Esophagus (tissue), 2 donors: ENCODE results near the gene CD4. TPM values are rescaled to one million over a fixed set of nuclear protein-coding genes. Genes with fewer than 3 reads are reported as not detected.

Source experiments
- H3K27ac ChIP-seq, 2 donors: one replicate each; pipeline ENCODE4 v1.5.1; 2013; ENCODE audit warnings: low read depth in 2 of 2, mild to moderate bottlenecking in 2 of 2, inconsistent platforms in 1 of 2, low read length in 1 of 2, moderate library complexity in 1 of 2
- H3K27me3 ChIP-seq, 2 donors: one replicate each; pipeline ENCODE4 v1.6.1; 2013; ENCODE audit warnings: low read length in 2 of 2, control low read depth in 1 of 2, mild to moderate bottlenecking in 1 of 2; ENCODE audit not compliant: insufficient read depth in 2 of 2, control insufficient read depth in 1 of 2
- H3K36me3 ChIP-seq, 2 donors: one replicate each; pipeline ENCODE4 v1.6.1; 2013; ENCODE audit warnings: low read length in 1 of 2; ENCODE audit not compliant: control insufficient read depth in 2 of 2, insufficient read depth in 2 of 2
- H3K4me1 ChIP-seq, 2 donors: one replicate each; pipeline ENCODE4 v1.6.1; 2013; ENCODE audit warnings: low read length in 1 of 2; ENCODE audit not compliant: control insufficient read depth in 2 of 2, insufficient read depth in 2 of 2
- H3K4me3 ChIP-seq, 2 donors: one replicate each; pipeline ENCODE4 v1.5.1; 2013; ENCODE audit warnings: low read length in 2 of 2, mild to moderate bottlenecking in 2 of 2, low read depth in 1 of 2, moderate library complexity in 1 of 2
- H3K9me3 ChIP-seq, 2 donors: one replicate each; pipeline ENCODE4 v1.6.1; 2013; ENCODE audit warnings: mild to moderate bottlenecking in 2 of 2, low read depth in 1 of 2, low read length in 1 of 2, moderate library complexity in 1 of 2; ENCODE audit not compliant: control insufficient read depth in 2 of 2, insufficient read depth in 1 of 2
- WGBS, 2 donors: extraction: QIAGEN DNeasy Blood & Tissue Kit; methylation state at CpG; one replicate each; pipeline ENCODE4 v1.1.7; 2013; 5-methylcytosine and 5-hydroxymethylcytosine counted together
- polyA plus RNA-seq, 2 donors: library from polyadenylated mRNA; stranded (reverse); fragments of 200-250 nt; gene quantifications; one replicate each; pipeline ENCODE4 v1.2.3, GENCODE V29; 2013
- donor health status: healthy with polysubstance abuse.
- donor health status: Bipolar disorder and iron deficiency.

Gene CD4
- polyA plus RNA-seq, 2 donors: 1.4 to 2.3 TPM

- WGBS, 2 donors: 77 to 78% methylated on average over 10 of the region's 10 CpGs
- Histone ChIP-seq H3K9me3 (no peaks in the 10 kb centered on the region), H3K27me3 (no peaks in the 10 kb centered on the region), H3K4me1 (no peaks in the 10 kb centered on the region), H3K36me3 (peaks cover 0 to 2% of the 10 kb centered on the region in 2 donors), H3K27ac (no peak overlapping the region), H3K4me3 (no peak overlapping the region)
Measured at GRCh38 chr12:6839482-6840201, 50.3 kb downstream of the CD4 start.

GRCh38 chr12:6840330-6840729 lies 51.0 kb downstream of the CD4 start:
- Histone ChIP-seq H3K27me3 (no peaks in the 10 kb centered on the region), H3K9me3 (no peaks in the 10 kb centered on the region), H3K4me3 (no peak overlapping the region), H3K4me1 (no peaks in the 10 kb centered on the region), H3K36me3 (peaks cover 0 to 2% of the 10 kb centered on the region in 2 donors), H3K27ac (no peak overlapping the region)
- 54 to 71% methylated on average over 1 of the region's 1 CpG for whole genome bisulfite sequencing, 2 donors

DNA sequence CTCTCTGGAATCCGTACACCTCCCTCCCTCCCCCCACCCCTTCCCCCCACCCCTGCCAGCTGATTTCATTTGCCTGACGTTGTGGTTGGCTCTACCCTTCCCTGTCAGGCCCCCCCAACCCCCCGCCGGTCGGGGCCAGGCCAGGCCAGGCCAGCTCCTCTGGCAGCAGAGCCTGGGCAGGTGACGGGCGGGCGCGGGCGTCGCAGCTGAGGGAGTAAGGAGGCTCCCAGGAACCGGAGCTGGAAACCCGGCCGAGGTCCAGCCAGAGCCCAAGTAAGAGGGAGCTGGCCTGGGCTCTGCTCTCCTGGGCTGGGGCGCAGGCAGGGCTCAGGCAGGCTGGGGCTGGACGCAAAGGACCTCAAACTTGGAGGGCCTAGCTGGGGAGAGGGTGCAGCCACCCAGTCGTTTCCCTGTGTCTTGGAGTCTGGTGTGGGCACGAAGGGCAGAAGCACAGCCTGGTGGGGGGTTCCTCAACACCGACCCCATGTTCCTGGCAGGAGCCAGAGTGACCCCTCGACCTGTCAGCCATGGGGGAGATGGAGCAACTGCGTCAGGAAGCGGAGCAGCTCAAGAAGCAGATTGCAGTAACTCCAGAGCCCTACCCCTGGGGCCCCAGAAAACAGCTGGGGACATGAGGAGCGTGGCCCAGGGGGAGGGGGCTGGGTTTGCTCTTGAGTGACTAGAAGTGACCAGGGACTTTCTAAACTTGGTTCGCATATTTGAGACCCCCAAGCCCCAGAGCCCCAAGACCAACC lies 51.6 kb downstream of the CD4 start, which contains the start of gene GNB3:
TSS of gene GNB3 (plus strand) at position 165 of the 755 bp plus-strand sequence. CDS start at position 528, 363 bp downstream.
- H3K4me3 ChIP-seq: no peak within 1 kb of the TSS
- no peaks in the 10 kb centered on the region for H3K9me3 ChIP-seq
- no peaks in the 10 kb centered on the region for H3K4me1 ChIP-seq
- H3K27ac ChIP-seq: no peak within 1 kb of the TSS
- peaks cover 0 to 5% of the 10 kb centered on the region in 2 donors for H3K36me3 ChIP-seq
- H3K27me3 ChIP-seq: no peaks in the 10 kb centered on the region
- WGBS, 2 donors: 64 to 70% methylated on average over 24 of the region's 24 CpGs

DNA sequence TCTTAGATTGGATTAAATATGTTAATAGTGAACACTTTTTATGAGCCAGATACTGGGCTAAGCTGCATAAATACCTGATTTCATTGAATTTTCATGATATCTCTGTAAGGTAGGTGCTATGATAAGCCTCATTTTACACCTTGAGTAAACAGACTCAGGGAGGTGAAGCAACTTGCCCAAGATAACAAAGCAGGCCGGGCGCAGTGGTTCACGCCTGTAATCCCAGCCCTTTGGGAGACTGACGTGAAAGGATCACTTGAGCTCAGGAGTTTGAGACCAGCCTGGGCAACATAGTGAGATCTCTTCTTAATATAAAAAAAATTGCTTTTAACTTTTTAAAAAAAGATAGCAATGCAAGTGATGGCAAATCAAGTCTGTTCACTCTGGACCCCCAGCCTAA lies 52.7 kb downstream of the CD4 start:
- Histone ChIP-seq H3K27ac (no peak overlapping the region), H3K27me3 (no peaks in the 10 kb centered on the region), H3K4me1 (no peaks in the 10 kb centered on the region), H3K9me3 (no peaks in the 10 kb centered on the region), H3K36me3 (peaks cover 0 to 5% of the 10 kb centered on the region in 2 donors), H3K4me3 (no peak overlapping the region)
- 60 to 65% methylated on average over 4 of the region's 4 CpGs for WGBS, 2 donors

GRCh38 chr12:6843118-6843902 lies 54.0 kb downstream of the CD4 start:
- WGBS, 2 donors: 79 to 81% methylated on average over 16 of the region's 16 CpGs
- Histone ChIP-seq H3K27ac (no peak overlapping the region), H3K27me3 (no peaks in the 10 kb centered on the region), H3K9me3 (no peaks in the 10 kb centered on the region), H3K4me1 (no peaks in the 10 kb centered on the region), H3K36me3 (peaks cover 0 to 5% of the 10 kb centered on the region in 2 donors), H3K4me3 (no peak overlapping the region)

DNA sequence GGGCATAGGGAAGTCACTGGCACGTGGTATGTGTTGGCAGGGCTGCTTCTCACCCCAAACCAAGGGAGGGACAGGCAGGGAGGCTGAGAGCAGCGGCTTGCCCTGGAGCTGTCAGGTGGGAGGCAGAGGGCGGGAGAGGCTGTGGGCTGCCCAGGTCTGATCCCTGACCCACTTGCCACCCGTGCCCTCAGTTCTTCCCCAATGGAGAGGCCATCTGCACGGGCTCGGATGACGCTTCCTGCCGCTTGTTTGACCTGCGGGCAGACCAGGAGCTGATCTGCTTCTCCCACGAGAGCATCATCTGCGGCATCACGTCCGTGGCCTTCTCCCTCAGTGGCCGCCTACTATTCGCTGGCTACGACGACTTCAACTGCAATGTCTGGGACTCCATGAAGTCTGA lies 56.1 kb downstream of the CD4 start:
- WGBS, 2 donors: 92 to 94% methylated on average over 17 of the region's 17 CpGs
- Histone ChIP-seq H3K27ac (no peak overlapping the region), H3K36me3 (peaks cover 0 to 3% of the 10 kb centered on the region in 2 donors), H3K27me3 (no peaks in the 10 kb centered on the region), H3K4me1 (no peaks in the 10 kb centered on the region), H3K9me3 (no peaks in the 10 kb centered on the region), H3K4me3 (no peak overlapping the region)

DNA sequence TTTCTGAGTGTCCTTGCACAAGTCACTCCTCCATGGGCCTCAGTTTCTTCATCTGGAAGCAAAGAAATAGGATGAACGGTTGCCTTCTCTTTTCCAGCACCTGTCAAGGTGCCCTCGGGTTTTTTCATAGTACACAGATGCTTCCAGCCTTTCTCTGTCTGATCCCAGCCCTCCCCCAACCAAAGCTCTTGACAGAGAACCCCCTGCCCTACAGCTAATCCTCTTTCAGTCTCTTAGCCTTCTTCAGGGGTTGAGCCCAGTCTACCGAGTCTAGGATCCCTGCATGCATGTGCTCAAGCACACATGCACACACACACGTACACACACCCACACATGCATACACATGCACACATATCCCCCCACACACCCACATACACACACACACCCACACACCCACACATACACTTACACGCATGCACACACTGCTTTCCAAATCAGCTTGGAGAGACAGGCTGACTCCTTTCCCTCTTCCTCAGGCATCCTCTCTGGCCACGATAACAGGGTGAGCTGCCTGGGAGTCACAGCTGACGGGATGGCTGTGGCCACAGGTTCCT lies 57.1 kb downstream of the CD4 start:
- 86 to 88% methylated on average over 7 of the region's 7 CpGs for WGBS, 2 donors
- peaks cover 0 to 5% of the 10 kb centered on the region in 2 donors for H3K4me1 ChIP-seq
- no peak overlapping the region for H3K4me3 ChIP-seq
- no peaks in the 10 kb centered on the region for H3K9me3 ChIP-seq
- no peaks in the 10 kb centered on the region for H3K27me3 ChIP-seq
- peaks cover 0 to 3% of the 10 kb centered on the region in 2 donors for H3K36me3 ChIP-seq
- no peak overlapping the region for H3K27ac ChIP-seq

GRCh38 chr12:6847676-6848075 lies 58.3 kb downstream of the CD4 start:
- H3K4me3 ChIP-seq: no peak overlapping the region
- no peaks in the 10 kb centered on the region for H3K9me3 ChIP-seq
- H3K4me1 ChIP-seq: peaks cover 0 to 5% of the 10 kb centered on the region in 2 donors
- peaks cover 0 to 3% of the 10 kb centered on the region in 2 donors for H3K36me3 ChIP-seq
- H3K27me3 ChIP-seq: no peaks in the 10 kb centered on the region
- no peak overlapping the region for H3K27ac ChIP-seq
- 92 to 94% methylated on average over 2 of the region's 2 CpGs for WGBS, 2 donors

- H3K27me3 ChIP-seq: no peaks in the 10 kb centered on the region
Measured at GRCh38 chr12:6849427-6849826, 60.1 kb downstream of the CD4 start.

More at GRCh38 chr12:6849427-6849826, 60.1 kb downstream of the CD4 start:
- Histone ChIP-seq H3K4me3 (no peak overlapping the region), H3K4me1 (peaks cover 4 to 9% of the 10 kb centered on the region in 2 donors), H3K27ac (no peak overlapping the region), H3K9me3 (no peaks in the 10 kb centered on the region), H3K36me3 (peaks cover 0 to 3% of the 10 kb centered on the region in 2 donors)
- 86% methylated on average over 2 of the region's 2 CpGs for WGBS, 2 donors
